Stimulated activated naive B cell treated with anti-CD40 and anti-IgM and Interleukin-4, amounts not matched to agents 10 μg/mL and 1 μg/mL and 100 μg/mL, for 72 hours (primary cell): Measurements from ENCODE around the gene TRIM32.

Experiments used
- ATAC-seq, 2 donors: fragments of 150-1000 bp; cut with Tn5 transposase; replicated peaks; 2 replicates each; pipeline ENCODE4 v1.10.0; 2021; ENCODE audit warnings: moderate library complexity in 1 of 2
- DNase-seq: peaks from one replicate; pipeline ENCODE4 v3.0.0; 2021
- H3K27ac Mint-ChIP-seq: one replicate; pipeline ENCODE4 v1.8.0; 2022; ENCODE audit warnings: mild to moderate bottlenecking, mixed read lengths
- H3K27me3 Mint-ChIP-seq, 2 donors: one replicate each; pipeline ENCODE4 v1.8.0; 2022; ENCODE audit warnings: mixed read lengths in 2 of 2
- H3K36me3 Mint-ChIP-seq, 2 donors: one replicate each; pipeline ENCODE4 v1.8.0; 2022; ENCODE audit warnings: mixed read lengths in 2 of 2, mild to moderate bottlenecking in 1 of 2
- H3K4me1 Mint-ChIP-seq, 2 donors: one replicate each; pipeline ENCODE4 v1.8.0; 2022; ENCODE audit warnings: mixed read lengths in 2 of 2, mild to moderate bottlenecking in 1 of 2
- H3K4me3 Mint-ChIP-seq, 2 donors: one replicate each; pipeline ENCODE4 v1.8.0; 2022; ENCODE audit warnings: mild to moderate bottlenecking in 2 of 2, mixed read lengths in 2 of 2, moderate library complexity in 1 of 2
- H3K9me3 Mint-ChIP-seq, 2 donors: one replicate each; pipeline ENCODE4 v1.8.0; 2022; ENCODE audit warnings: mixed read lengths in 2 of 2, mild to moderate bottlenecking in 1 of 2

Gene TRIM32

GRCh38 chr9:116687074-116687753, at the start of gene TRIM32:
TSS of gene TRIM32 (plus strand) at chr9:116687305. CDS start at chr9:116697743, 10,438 bp downstream.
- Mint-ChIP-seq H3K4me1 (peaks cover 33 to 49% of the 10 kb centered on the region in 2 donors), H3K36me3 (peaks cover 4 to 6% of the 10 kb centered on the region in 2 donors), H3K27ac (peak within 1 kb of the TSS; percentile 81), H3K4me3 (peak within 1 kb of the TSS; percentile 87 to 88), H3K9me3 (peaks cover 2 to 3% of the 10 kb centered on the region in 2 donors), H3K27me3 (peaks cover 3 to 6% of the 10 kb centered on the region in 2 donors)
- ATAC-seq (peak; percentile 99), DNase-seq (peak; percentile 89)

- H3K4me1 Mint-ChIP-seq, result no peaks in the 10 kb centered on the region
- ATAC-seq (no peak), DNase-seq (no peak)
- no peak overlapping the region for H3K27ac Mint-ChIP-seq
- no peaks in the 10 kb centered on the region for H3K36me3 Mint-ChIP-seq
- no peaks in the 10 kb centered on the region for H3K9me3 Mint-ChIP-seq
- H3K27me3 Mint-ChIP-seq, result no peaks in the 10 kb centered on the region
- H3K4me3 Mint-ChIP-seq, result no peak overlapping the region
Observed at GRCh38 chr9:116639251-116639741, 47.8 kb upstream of the TRIM32 start.

- Mint-ChIP-seq H3K27ac (no peak overlapping the region), H3K4me3 (no peak overlapping the region), H3K36me3 (peaks cover 0 to 1% of the 10 kb centered on the region in 2 donors), H3K4me1 (no peaks in the 10 kb centered on the region), H3K27me3 (no peaks in the 10 kb centered on the region), H3K9me3 (no peaks in the 10 kb centered on the region)
- no peak for ATAC-seq
- no peak for DNase-seq
Observed at GRCh38 chr9:116641292-116642059, 45.6 kb upstream of the TRIM32 start.

- DNase-seq, result no peak
- H3K27ac Mint-ChIP-seq, result no peak overlapping the region
- H3K36me3 Mint-ChIP-seq, result peaks cover 0 to 1% of the 10 kb centered on the region in 2 donors
- H3K4me1 Mint-ChIP-seq, result no peaks in the 10 kb centered on the region
- H3K9me3 Mint-ChIP-seq, result no peaks in the 10 kb centered on the region
- no peak overlapping the region for H3K4me3 Mint-ChIP-seq
- no peak for ATAC-seq
- H3K27me3 Mint-ChIP-seq, result no peaks in the 10 kb centered on the region
Observed at GRCh38 chr9:116643691-116644090, 43.4 kb upstream of the TRIM32 start.

- no peak overlapping the region for H3K27ac Mint-ChIP-seq
- no peak overlapping the region for H3K4me3 Mint-ChIP-seq
- no peaks in the 10 kb centered on the region for H3K4me1 Mint-ChIP-seq
- no peaks in the 10 kb centered on the region for H3K27me3 Mint-ChIP-seq
- H3K9me3 Mint-ChIP-seq, result no peaks in the 10 kb centered on the region
- peaks cover 0 to 1% of the 10 kb centered on the region in 2 donors for H3K36me3 Mint-ChIP-seq
- DNase-seq, result no peak
- no peak for ATAC-seq
Observed at GRCh38 chr9:116644091-116644688, 42.9 kb upstream of the TRIM32 start.

GRCh38 chr9:116646661-116647514, 40.2 kb upstream of the TRIM32 start:
- ATAC-seq (peak; percentile 69), DNase-seq (no peak)
- Mint-ChIP-seq H3K36me3 (peaks cover 1 to 6% of the 10 kb centered on the region in 2 donors), H3K27me3 (no peaks in the 10 kb centered on the region), H3K4me1 (no peaks in the 10 kb centered on the region), H3K4me3 (no peak overlapping the region), H3K27ac (no peak overlapping the region), H3K9me3 (no peaks in the 10 kb centered on the region)

- ATAC-seq, result no peak
- no peak overlapping the region for H3K4me3 Mint-ChIP-seq
- H3K27me3 Mint-ChIP-seq, result no peaks in the 10 kb centered on the region
- no peak overlapping the region for H3K27ac Mint-ChIP-seq
- DNase-seq, result no peak
- H3K4me1 Mint-ChIP-seq, result no peaks in the 10 kb centered on the region
- peaks cover 1 to 6% of the 10 kb centered on the region in 2 donors for H3K36me3 Mint-ChIP-seq
- H3K9me3 Mint-ChIP-seq, result no peaks in the 10 kb centered on the region
Observed at GRCh38 chr9:116647515-116647809, 39.6 kb upstream of the TRIM32 start.

- DNase-seq, result no peak
- Mint-ChIP-seq H3K4me3 (no peak overlapping the region), H3K4me1 (no peaks in the 10 kb centered on the region), H3K27me3 (no peaks in the 10 kb centered on the region), H3K27ac (no peak overlapping the region), H3K9me3 (no peaks in the 10 kb centered on the region), H3K36me3 (peaks cover 0 to 6% of the 10 kb centered on the region in 2 donors)
- no peak for ATAC-seq
Observed at GRCh38 chr9:116653348-116654058, 33.6 kb upstream of the TRIM32 start.

GRCh38 chr9:116654059-116654355, 33.1 kb upstream of the TRIM32 start:
- Mint-ChIP-seq H3K36me3 (peaks cover 0 to 6% of the 10 kb centered on the region in 2 donors), H3K9me3 (no peaks in the 10 kb centered on the region), H3K4me3 (no peak overlapping the region), H3K27me3 (no peaks in the 10 kb centered on the region), H3K27ac (no peak overlapping the region), H3K4me1 (no peaks in the 10 kb centered on the region)
- ATAC-seq, result no peak
- DNase-seq, result no peak

GRCh38 chr9:116656501-116656971, 30.6 kb upstream of the TRIM32 start:
- no peaks in the 10 kb centered on the region for H3K9me3 Mint-ChIP-seq
- DNase-seq, result no peak
- no peaks in the 10 kb centered on the region for H3K4me1 Mint-ChIP-seq
- ATAC-seq, result no peak
- no peak overlapping the region for H3K4me3 Mint-ChIP-seq
- no peaks in the 10 kb centered on the region for H3K36me3 Mint-ChIP-seq
- H3K27me3 Mint-ChIP-seq, result peaks cover 0 to 8% of the 10 kb centered on the region in 2 donors
- H3K27ac Mint-ChIP-seq, result no peak overlapping the region

- DNase-seq (no peak), ATAC-seq (no peak)
- H3K36me3 Mint-ChIP-seq, result no peaks in the 10 kb centered on the region
- H3K4me3 Mint-ChIP-seq, result no peak overlapping the region
- no peaks in the 10 kb centered on the region for H3K4me1 Mint-ChIP-seq
- no peak overlapping the region for H3K27ac Mint-ChIP-seq
- H3K27me3 Mint-ChIP-seq, result peaks cover 0 to 8% of the 10 kb centered on the region in 2 donors
- H3K9me3 Mint-ChIP-seq, result no peaks in the 10 kb centered on the region
Observed at GRCh38 chr9:116656977-116657376, 30.1 kb upstream of the TRIM32 start.

GRCh38 chr9:116658265-116658664, 28.8 kb upstream of the TRIM32 start:
- no peak for ATAC-seq

GRCh38 chr9:116661037-116661954, 25.8 kb upstream of the TRIM32 start:
- no peaks in the 10 kb centered on the region for H3K36me3 Mint-ChIP-seq
- H3K4me1 Mint-ChIP-seq, result no peaks in the 10 kb centered on the region
- H3K4me3 Mint-ChIP-seq, result no peak overlapping the region
- H3K27ac Mint-ChIP-seq, result no peak overlapping the region
- ATAC-seq, result peak; percentile 60 to 68
- peak; percentile 4 for DNase-seq
- H3K27me3 Mint-ChIP-seq, result peaks cover 0 to 8% of the 10 kb centered on the region in 2 donors
- no peaks in the 10 kb centered on the region for H3K9me3 Mint-ChIP-seq

More at GRCh38 chr9:116658265-116658664, 28.8 kb upstream of the TRIM32 start:
- Mint-ChIP-seq H3K36me3 (no peaks in the 10 kb centered on the region), H3K9me3 (no peaks in the 10 kb centered on the region), H3K4me1 (no peaks in the 10 kb centered on the region), H3K27me3 (peaks cover 0 to 8% of the 10 kb centered on the region in 2 donors), H3K4me3 (no peak overlapping the region), H3K27ac (no peak overlapping the region)
- DNase-seq, result no peak
